Loucy (cell line): ENCODE data around the gene DGKI.

ENCODE experiments used
- EZH2phosphoT487 ChIP-seq: fragments of 200-600 bp; IDR thresholded peaks from 2 replicates; pipeline ENCODE4 v1.6.1; 2018; ENCODE audit warnings: antibody characterized with exemption, mild to moderate bottlenecking, moderate library complexity, borderline replicate concordance
- TF ChIP-seq, protein P1 (sequence below): fragments of 200-600 bp; sonication (generic); conservative IDR thresholded peaks from 2 replicates; pipeline ENCODE4 v1.5.1; 2014; ENCODE audit warnings: mild to moderate bottlenecking, antibody characterized with exemption, low read length

DNA sequence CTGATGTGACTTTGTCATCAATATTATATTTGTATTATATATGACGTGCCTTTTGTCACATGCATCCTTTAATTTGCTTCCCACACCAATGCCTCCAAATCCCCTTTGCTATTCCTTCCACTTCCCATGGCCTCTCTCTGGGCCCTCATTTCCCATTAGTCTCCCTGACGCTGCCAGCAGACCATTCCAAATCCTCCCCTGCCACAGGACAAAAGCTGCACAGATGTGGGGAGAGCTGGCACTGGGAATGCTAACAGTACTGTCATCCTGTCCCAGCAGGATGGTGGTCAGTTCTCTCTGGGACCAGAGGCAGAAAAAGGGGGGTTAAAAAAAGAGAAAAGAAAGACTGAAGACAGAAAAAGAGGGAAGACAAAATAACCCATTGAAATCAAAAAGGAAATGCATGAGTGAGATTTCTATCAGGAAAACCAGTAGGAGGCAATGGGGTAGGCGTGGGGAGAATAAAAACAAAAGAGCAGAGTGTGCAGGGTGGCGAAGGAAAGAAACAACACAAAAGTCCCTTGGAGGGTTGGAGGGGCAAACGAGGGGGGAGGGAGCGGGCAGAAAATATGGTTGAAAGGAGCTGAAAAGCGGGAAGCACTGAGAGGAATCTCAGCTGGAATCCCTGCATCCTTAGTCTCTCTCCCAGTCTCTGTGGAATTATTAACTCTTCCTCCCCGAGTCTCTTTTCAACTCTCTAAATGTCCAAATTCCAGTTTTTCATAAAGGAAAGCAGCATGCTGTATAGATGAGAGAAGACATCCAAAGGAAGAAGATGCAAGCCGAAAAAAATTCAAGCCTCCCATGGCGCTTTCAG lies 444.0 kb downstream of the DGKI start:
- TF ChIP-seq, protein P1, sequence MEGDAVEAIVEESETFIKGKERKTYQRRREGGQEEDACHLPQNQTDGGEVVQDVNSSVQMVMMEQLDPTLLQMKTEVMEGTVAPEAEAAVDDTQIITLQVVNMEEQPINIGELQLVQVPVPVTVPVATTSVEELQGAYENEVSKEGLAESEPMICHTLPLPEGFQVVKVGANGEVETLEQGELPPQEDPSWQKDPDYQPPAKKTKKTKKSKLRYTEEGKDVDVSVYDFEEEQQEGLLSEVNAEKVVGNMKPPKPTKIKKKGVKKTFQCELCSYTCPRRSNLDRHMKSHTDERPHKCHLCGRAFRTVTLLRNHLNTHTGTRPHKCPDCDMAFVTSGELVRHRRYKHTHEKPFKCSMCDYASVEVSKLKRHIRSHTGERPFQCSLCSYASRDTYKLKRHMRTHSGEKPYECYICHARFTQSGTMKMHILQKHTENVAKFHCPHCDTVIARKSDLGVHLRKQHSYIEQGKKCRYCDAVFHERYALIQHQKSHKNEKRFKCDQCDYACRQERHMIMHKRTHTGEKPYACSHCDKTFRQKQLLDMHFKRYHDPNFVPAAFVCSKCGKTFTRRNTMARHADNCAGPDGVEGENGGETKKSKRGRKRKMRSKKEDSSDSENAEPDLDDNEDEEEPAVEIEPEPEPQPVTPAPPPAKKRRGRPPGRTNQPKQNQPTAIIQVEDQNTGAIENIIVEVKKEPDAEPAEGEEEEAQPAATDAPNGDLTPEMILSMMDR: no peak
- TF ChIP-seq EZH2phosphoT487: no peak
